ENCODE data around the gene DGAT2L6. TPM values are rescaled to one million over a fixed set of nuclear protein-coding genes. Genes with fewer than 3 reads are reported as not detected.

Gene DGAT2L6
- total RNA-seq, 4 donors from 2014 or later: not detected

DNA sequence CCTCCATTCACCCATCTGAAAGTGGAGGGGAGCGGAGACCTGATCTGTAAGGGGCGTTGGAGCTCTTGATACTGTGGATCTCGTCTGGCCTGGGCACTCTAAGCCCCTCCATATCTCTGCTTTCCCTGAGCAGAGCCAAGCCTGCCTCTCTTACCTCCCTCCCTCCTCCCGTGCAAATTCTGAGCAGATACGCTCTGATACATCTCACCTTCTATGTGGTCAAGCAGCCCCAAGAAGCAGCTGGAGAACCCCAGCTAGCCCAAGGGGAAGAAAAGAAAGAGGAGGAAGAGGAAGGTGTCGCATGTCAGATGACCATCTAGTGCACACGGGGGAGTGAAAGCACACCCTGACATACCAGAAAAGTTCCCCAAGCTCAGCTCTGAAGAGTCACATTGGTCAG lies 1.9 kb upstream of the DGAT2L6 start:
- Histone ChIP-seq H3K36me3 (no peaks in the 10 kb centered on the region), H3K4me1 (no peaks in the 10 kb centered on the region), H3K9me3 (no peaks in the 10 kb centered on the region), H3K27me3 (no peaks in the 10 kb centered on the region), H3K27ac (no peak overlapping the region), H3K4me3 (no peak overlapping the region)
- intact Hi-C loops (cut with DNase I; ENCODE audit: low total_unique reads) (no loop called here), in situ Hi-C loops (cut with MboI; ENCODE audit: low sequenced_read_pairs in 4 of 4) (no loop called here)
- DNase-seq (no peak), ATAC-seq (no peak)
- TF ChIP-seq POLR2A (IDR thresholded peaks at IDR 0.05): no peak
- TF ChIP-seq, protein P1, sequence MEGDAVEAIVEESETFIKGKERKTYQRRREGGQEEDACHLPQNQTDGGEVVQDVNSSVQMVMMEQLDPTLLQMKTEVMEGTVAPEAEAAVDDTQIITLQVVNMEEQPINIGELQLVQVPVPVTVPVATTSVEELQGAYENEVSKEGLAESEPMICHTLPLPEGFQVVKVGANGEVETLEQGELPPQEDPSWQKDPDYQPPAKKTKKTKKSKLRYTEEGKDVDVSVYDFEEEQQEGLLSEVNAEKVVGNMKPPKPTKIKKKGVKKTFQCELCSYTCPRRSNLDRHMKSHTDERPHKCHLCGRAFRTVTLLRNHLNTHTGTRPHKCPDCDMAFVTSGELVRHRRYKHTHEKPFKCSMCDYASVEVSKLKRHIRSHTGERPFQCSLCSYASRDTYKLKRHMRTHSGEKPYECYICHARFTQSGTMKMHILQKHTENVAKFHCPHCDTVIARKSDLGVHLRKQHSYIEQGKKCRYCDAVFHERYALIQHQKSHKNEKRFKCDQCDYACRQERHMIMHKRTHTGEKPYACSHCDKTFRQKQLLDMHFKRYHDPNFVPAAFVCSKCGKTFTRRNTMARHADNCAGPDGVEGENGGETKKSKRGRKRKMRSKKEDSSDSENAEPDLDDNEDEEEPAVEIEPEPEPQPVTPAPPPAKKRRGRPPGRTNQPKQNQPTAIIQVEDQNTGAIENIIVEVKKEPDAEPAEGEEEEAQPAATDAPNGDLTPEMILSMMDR (IDR thresholded peaks at IDR 0.05 in 4 of 5, conservative IDR thresholded peaks at IDR 0.05 in 1 of 5): no peak

DNA sequence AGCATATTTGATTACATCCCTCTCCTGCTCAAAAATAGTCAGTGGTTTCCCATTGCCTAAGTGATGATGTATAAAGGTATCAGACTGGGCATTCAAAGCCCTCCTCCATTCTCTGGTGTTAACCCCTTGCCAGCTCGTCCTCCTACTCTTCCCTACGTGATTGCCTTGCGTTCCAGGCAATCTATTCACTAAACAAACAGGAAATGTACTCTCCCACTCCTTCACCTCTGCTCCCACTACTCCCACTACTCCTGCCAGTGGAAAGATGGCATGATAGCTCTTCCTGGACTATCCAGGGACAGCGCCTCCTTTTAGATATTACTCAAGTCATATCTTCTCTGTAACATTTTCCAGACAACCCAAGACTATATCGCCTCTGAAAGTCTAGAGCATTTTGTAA lies 5.8 kb downstream of the DGAT2L6 start:
- H3K9me3 ChIP-seq: no peaks in the 10 kb centered on the region
- ATAC-seq (no peak), DNase-seq (no peak)
- in situ Hi-C loops (cut with MboI; ENCODE audit: low sequenced_read_pairs in 4 of 4) (no loop called here), intact Hi-C loops (cut with DNase I; ENCODE audit: low total_unique reads) (no loop called here)
- H3K4me1 ChIP-seq: no peaks in the 10 kb centered on the region
- H3K36me3 ChIP-seq: no peaks in the 10 kb centered on the region
- H3K27ac ChIP-seq: no peak overlapping the region
- no peak overlapping the region for H3K4me3 ChIP-seq
- TF ChIP-seq POLR2A (IDR thresholded peaks at IDR 0.05): no peak
- TF ChIP-seq, protein P1 (IDR thresholded peaks at IDR 0.05 in 4 of 5, conservative IDR thresholded peaks at IDR 0.05 in 1 of 5): no peak
- no peaks in the 10 kb centered on the region for H3K27me3 ChIP-seq

DNA sequence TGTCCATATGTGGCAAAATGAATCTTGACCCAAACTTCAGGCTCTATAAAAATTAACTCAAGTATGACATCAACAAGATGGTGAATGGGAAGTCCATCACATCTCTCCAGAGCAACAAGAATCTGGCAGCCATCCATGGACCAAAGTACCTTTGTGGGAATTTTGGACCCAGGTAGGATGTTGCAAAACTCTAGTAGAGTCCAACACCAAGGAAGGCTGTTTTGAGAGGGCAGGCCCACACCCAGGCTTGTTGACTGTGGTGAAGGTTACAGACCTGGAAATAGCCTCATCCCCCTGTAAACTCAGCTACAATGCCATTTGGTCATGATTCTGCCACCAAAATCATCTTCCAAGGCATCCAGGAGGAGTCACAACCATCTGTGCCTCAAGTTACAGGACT lies 12.9 kb downstream of the DGAT2L6 start:
- Histone ChIP-seq H3K4me1 (no peaks in the 10 kb centered on the region), H3K9me3 (no peaks in the 10 kb centered on the region), H3K27ac (no peak overlapping the region), H3K36me3 (no peaks in the 10 kb centered on the region), H3K27me3 (no peaks in the 10 kb centered on the region), H3K4me3 (no peak overlapping the region)
- intact Hi-C loops (cut with DNase I; ENCODE audit: low total_unique reads) (no loop called here), in situ Hi-C loops (cut with MboI; ENCODE audit: low sequenced_read_pairs in 4 of 4) (no loop called here)
- ATAC-seq (no peak), DNase-seq (no peak)
- TF ChIP-seq POLR2A (IDR thresholded peaks at IDR 0.05): no peak
- TF ChIP-seq, protein P1 (IDR thresholded peaks at IDR 0.05 in 4 of 5, conservative IDR thresholded peaks at IDR 0.05 in 1 of 5): no peak

DNA sequence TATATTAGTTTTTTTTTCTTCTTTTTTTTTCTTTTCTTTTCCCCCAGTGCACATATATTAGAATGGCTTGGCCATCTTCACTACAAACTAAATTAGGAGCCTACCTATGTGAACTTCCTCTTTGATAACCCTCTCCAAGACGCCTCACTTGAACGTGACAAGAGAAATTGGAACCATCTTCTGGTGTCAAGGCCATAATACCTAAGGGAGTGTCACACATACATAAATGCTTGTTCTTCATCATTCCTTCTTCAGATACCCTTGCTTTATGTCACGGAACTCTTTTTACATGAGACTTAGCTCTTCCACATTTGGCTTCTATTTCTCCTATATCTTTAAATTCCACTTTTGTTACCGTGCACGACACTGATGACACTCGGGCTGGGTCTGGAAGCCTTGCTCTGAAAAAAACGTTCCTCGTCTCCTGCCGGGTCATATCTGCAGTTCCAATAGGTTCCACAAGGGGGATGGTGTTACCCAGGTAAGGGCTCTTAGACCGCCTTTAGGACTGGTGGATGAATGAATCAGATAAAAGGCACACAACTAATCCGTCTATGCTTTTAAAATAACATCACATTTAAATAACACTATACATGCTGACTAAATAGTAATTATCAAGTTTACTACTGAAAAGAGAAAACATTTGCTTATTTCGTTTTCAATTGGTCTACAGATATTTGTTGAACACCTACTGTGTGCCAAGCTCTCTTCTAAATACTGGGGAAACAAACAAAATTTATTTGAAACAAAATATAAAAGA lies 19.9 kb downstream of the DGAT2L6 start:
- H3K27me3 ChIP-seq: no peaks in the 10 kb centered on the region
- no peak for TF ChIP-seq POLR2A (IDR thresholded peaks at IDR 0.05)
- TF ChIP-seq, protein P1 (IDR thresholded peaks at IDR 0.05 in 4 of 5, conservative IDR thresholded peaks at IDR 0.05 in 1 of 5): peak in 4 of 5 experiments; percentile 14 to 55 (median 28)
- no peaks in the 10 kb centered on the region for H3K9me3 ChIP-seq
- intact Hi-C loops (cut with DNase I; ENCODE audit: low total_unique reads) (no loop called here), in situ Hi-C loops (cut with MboI; ENCODE audit: low sequenced_read_pairs in 4 of 4) (no loop called here)
- H3K4me1 ChIP-seq: no peaks in the 10 kb centered on the region
- no peak overlapping the region for H3K27ac ChIP-seq
- H3K36me3 ChIP-seq: no peaks in the 10 kb centered on the region
- peak in 1 of 2 donors; percentile 14 for DNase-seq
- no peak for ATAC-seq
- no peak overlapping the region for H3K4me3 ChIP-seq

DNA sequence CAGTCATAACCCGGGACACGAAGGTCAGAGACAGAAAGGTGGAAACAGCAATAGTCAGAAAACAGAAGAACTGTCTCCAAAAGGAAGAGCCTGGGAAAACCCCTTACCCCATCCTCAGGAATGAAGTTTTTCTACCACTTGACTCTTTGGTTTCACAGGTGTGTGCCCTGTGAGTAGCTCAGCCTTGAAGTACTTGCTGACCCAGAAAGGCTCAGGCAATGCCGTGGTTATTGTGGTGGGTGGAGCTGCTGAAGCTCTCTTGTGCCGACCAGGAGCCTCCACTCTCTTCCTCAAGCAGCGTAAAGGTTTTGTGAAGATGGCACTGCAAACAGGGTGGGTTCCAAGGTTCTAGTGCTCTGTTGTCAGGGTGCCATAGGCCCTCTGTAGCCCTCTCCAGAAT lies 24.4 kb downstream of the DGAT2L6 start:
- no peaks in the 10 kb centered on the region for H3K9me3 ChIP-seq
- no peak for TF ChIP-seq POLR2A (IDR thresholded peaks at IDR 0.05)
- TF ChIP-seq, protein P1 (IDR thresholded peaks at IDR 0.05 in 4 of 5, conservative IDR thresholded peaks at IDR 0.05 in 1 of 5): no peak
- no peak for ATAC-seq
- H3K36me3 ChIP-seq: no peaks in the 10 kb centered on the region
- intact Hi-C loops (cut with DNase I; ENCODE audit: low total_unique reads) (no loop called here), in situ Hi-C loops (cut with MboI; ENCODE audit: low sequenced_read_pairs in 4 of 4) (no loop called here)
- no peak overlapping the region for H3K4me3 ChIP-seq
- H3K27ac ChIP-seq: no peak overlapping the region
- no peaks in the 10 kb centered on the region for H3K4me1 ChIP-seq
- no peaks in the 10 kb centered on the region for H3K27me3 ChIP-seq
- no peak for DNase-seq

All from gastrocnemius medialis (tissue), 4 donors.